Type B pancreatic cell (in vitro differentiated cells): ENCODE data around the gene HSD17B12. TPM values are rescaled to one million over a fixed set of nuclear protein-coding genes. Genes with fewer than 3 reads are reported as not detected.
"Not testable (repeated sequence)": the region's sequence is repeated elsewhere in the genome, so short reads cannot be mapped to it uniquely, and the experiment has no call there.

ENCODE experiments used
- DNase-seq: peaks from one replicate; pipeline ENCODE4 v3.0.0; 2021; ENCODE audit warnings: mixed read lengths; ENCODE audit not compliant: unreplicated experiment; ENCODE audit errors: extremely low spot score
- H3K27ac Mint-ChIP-seq: 2 replicates; pipeline ENCODE4 v1.8.0; 2021; ENCODE audit warnings: mild to moderate bottlenecking, mixed read lengths
- H3K27me3 Mint-ChIP-seq: 2 replicates; pipeline ENCODE4 v1.8.0; 2021; ENCODE audit warnings: mixed read lengths
- H3K36me3 Mint-ChIP-seq: 2 replicates; pipeline ENCODE4 v1.8.0; 2021; ENCODE audit warnings: mixed read lengths
- H3K4me1 Mint-ChIP-seq: one replicate; pipeline ENCODE4 v1.8.0; 2021; ENCODE audit warnings: mixed read lengths; ENCODE audit not compliant: unreplicated experiment
- H3K4me3 Mint-ChIP-seq: 2 replicates; pipeline ENCODE4 v1.8.0; 2021; ENCODE audit warnings: mild to moderate bottlenecking, mixed read lengths
- H3K9me3 Mint-ChIP-seq: 2 replicates; pipeline ENCODE4 v1.8.0; 2021; ENCODE audit warnings: mixed read lengths
- CTCF ChIP-seq: fragments of 200-600 bp; sonication (generic); conservative IDR thresholded peaks from 2 replicates; pipeline ENCODE4 v1.5.0; 2021; ENCODE audit warnings: antibody characterized with exemption, mild to moderate bottlenecking
- total RNA-seq: library from RNA; stranded (reverse); gene quantifications from 2 replicates; pipeline ENCODE4 v1.2.1, GENCODE V29; 2021; ENCODE audit warnings: low replicate concordance

The HSD17B12 gene
- total RNA-seq, 1 donor from 2014 or later, result 99.0 TPM

GRCh38 chr11:43681401-43681942 lies 934 bp downstream of the HSD17B12 start:
- peak overlapping the region; percentile 97 for H3K27ac Mint-ChIP-seq
- peaks cover 25% of the 10 kb centered on the region for H3K4me1 Mint-ChIP-seq
- DNase-seq, result no peak
- H3K4me3 Mint-ChIP-seq, result peak overlapping the region; percentile 93
- H3K27me3 Mint-ChIP-seq, result no peaks in the 10 kb centered on the region
- no peak for TF ChIP-seq CTCF
- H3K36me3 Mint-ChIP-seq, result peaks cover 34% of the 10 kb centered on the region
- no peaks in the 10 kb centered on the region for H3K9me3 Mint-ChIP-seq

GRCh38 chr11:43682081-43682480 lies 1.5 kb downstream of the HSD17B12 start:
- not testable (repeated sequence) for DNase-seq, H3K27me3 Mint-ChIP-seq, H3K9me3 Mint-ChIP-seq
- peak overlapping the region; percentile 93 for H3K4me3 Mint-ChIP-seq
- H3K27ac Mint-ChIP-seq, result peak overlapping the region; percentile 97
- peaks cover 38% of the 10 kb centered on the region for H3K36me3 Mint-ChIP-seq
- H3K4me1 Mint-ChIP-seq, result peaks cover 26% of the 10 kb centered on the region

DNA sequence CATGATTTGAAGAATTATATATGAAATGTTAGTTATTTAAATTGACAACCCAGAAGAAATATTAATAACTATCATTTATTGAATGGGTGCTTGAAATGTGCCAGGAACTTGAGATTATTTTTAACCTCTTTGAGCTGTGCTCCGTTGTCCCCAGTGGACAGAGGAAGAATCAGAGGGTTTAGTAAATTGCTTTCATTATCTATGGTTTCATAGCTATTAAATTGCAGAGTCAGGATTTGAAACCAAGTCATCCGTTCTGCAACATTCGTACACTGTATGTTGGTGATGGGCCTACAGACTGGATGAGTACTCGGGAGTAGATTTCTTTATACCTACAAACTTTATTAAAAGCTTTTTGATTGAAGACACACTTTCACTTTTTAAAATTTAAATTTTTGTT lies 4.9 kb downstream of the HSD17B12 start:
- Mint-ChIP-seq H3K27ac (no peak overlapping the region), H3K9me3 (peaks cover 4% of the 10 kb centered on the region), H3K27me3 (no peaks in the 10 kb centered on the region), H3K4me1 (peaks cover 29% of the 10 kb centered on the region), H3K36me3 (peaks cover 49% of the 10 kb centered on the region), H3K4me3 (no peak overlapping the region)
- DNase-seq, result no peak
- peak; percentile 51 for TF ChIP-seq CTCF

DNA sequence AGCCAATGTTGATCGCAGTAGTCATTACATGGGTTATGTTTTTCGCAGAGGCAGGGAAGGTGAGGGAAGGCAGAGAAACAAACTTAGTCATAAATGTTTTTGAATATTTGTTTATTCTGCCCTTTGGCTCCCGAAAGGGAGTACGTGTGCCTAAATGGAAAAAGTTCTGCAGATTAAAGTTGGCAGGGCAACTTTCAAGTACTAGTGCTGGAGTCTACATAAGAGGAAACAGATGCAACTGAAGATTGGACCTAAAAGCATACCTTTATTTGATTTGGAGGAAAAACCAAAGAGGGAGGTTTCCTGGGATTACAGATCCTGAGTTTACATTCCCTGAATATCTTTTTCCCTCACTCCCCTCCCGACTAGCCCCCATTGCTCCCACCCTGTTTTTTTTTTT lies 5.7 kb downstream of the HSD17B12 start:
- Mint-ChIP-seq H3K27me3 (no peaks in the 10 kb centered on the region), H3K36me3 (peaks cover 50% of the 10 kb centered on the region)

GRCh38 chr11:43687120-43687791 lies 6.7 kb downstream of the HSD17B12 start:
- TF ChIP-seq CTCF, result no peak
- no peak for DNase-seq
- Mint-ChIP-seq H3K36me3 (peaks cover 54% of the 10 kb centered on the region), H3K9me3 (peaks cover 4% of the 10 kb centered on the region), H3K27ac (no peak overlapping the region), H3K27me3 (no peaks in the 10 kb centered on the region), H3K4me3 (peak overlapping the region; percentile 5), H3K4me1 (peaks cover 28% of the 10 kb centered on the region)

More for the DNA sequence above, 5.7 kb downstream of the HSD17B12 start:
- DNase-seq, result no peak
- H3K4me1 Mint-ChIP-seq, result peaks cover 28% of the 10 kb centered on the region
- peaks cover 4% of the 10 kb centered on the region for H3K9me3 Mint-ChIP-seq
- H3K4me3 Mint-ChIP-seq, result no peak overlapping the region
- no peak overlapping the region for H3K27ac Mint-ChIP-seq
- no peak for TF ChIP-seq CTCF

- H3K36me3 Mint-ChIP-seq, result peaks cover 50% of the 10 kb centered on the region
- no peaks in the 10 kb centered on the region for H3K27me3 Mint-ChIP-seq
- no peak overlapping the region for H3K4me3 Mint-ChIP-seq
- DNase-seq, result no peak
- no peak for TF ChIP-seq CTCF
- peaks cover 4% of the 10 kb centered on the region for H3K9me3 Mint-ChIP-seq
- peaks cover 23% of the 10 kb centered on the region for H3K4me1 Mint-ChIP-seq
- H3K27ac Mint-ChIP-seq, result no peak overlapping the region
Measured at GRCh38 chr11:43688394-43688793, 7.9 kb downstream of the HSD17B12 start.
